Measurements from ENCODE around the gene XRCC6. TPM values are rescaled to one million over a fixed set of nuclear protein-coding genes. Genes with fewer than 3 reads are reported as not detected.

Gene XRCC6
- total and polyA plus RNA-seq, 2 of the 13 experiments (the other 11 are each of a cell fraction or from before 2014, with no cell fraction given): 124 to 625 TPM

DNA sequence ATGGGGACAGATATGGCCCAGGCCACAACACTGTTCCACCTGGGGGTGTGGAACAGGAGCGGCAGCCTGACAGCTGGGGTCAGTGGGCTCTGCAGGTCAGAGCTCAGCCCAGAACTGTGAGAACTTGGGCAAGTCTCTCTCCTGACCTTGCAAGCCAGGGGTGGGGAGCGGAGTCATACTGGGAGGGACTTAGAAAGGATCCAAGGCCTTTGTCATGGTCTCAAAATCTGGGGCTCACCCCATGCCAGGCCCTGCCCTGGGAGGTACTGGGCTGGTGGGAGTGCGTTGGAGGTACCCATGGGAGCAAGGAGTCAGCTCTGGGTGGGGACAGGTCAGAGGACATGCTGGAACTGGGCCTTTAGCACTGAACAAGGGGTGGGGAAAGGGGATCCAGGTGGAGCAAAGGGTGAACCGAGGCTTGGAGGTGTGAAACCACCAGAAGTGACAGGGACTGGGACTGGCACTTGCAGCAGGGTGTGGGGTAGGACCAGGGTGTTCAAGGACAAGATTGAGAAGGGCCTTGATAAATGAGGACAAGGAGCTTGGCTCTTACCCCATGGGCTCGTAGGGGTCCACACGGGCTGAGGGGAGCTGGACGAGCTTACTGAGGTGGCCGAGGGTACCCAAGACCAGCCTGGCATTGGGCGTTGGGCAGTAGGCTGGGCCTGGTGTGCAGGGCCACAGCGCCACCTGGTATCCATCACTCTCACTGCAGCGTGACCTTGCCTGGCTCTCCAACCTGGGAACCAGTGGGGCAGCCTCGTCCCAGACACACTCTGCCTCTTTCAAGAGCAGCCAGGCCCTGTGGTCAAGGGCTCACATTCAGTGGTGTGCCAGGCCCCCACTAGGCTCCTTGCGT, 24.1 kb upstream of the XRCC6 start (continued):
- no peak for TF ChIP-seq ZNF232 (CRISPR knock-in tag; IDR thresholded peaks at IDR 0.05; ENCODE audit: borderline replicate concordance)
- TF ChIP-seq SMARCE1 (IDR thresholded peaks at IDR 0.05; ENCODE audit: borderline replicate concordance): no peak
- TF ChIP-seq, protein P1, sequence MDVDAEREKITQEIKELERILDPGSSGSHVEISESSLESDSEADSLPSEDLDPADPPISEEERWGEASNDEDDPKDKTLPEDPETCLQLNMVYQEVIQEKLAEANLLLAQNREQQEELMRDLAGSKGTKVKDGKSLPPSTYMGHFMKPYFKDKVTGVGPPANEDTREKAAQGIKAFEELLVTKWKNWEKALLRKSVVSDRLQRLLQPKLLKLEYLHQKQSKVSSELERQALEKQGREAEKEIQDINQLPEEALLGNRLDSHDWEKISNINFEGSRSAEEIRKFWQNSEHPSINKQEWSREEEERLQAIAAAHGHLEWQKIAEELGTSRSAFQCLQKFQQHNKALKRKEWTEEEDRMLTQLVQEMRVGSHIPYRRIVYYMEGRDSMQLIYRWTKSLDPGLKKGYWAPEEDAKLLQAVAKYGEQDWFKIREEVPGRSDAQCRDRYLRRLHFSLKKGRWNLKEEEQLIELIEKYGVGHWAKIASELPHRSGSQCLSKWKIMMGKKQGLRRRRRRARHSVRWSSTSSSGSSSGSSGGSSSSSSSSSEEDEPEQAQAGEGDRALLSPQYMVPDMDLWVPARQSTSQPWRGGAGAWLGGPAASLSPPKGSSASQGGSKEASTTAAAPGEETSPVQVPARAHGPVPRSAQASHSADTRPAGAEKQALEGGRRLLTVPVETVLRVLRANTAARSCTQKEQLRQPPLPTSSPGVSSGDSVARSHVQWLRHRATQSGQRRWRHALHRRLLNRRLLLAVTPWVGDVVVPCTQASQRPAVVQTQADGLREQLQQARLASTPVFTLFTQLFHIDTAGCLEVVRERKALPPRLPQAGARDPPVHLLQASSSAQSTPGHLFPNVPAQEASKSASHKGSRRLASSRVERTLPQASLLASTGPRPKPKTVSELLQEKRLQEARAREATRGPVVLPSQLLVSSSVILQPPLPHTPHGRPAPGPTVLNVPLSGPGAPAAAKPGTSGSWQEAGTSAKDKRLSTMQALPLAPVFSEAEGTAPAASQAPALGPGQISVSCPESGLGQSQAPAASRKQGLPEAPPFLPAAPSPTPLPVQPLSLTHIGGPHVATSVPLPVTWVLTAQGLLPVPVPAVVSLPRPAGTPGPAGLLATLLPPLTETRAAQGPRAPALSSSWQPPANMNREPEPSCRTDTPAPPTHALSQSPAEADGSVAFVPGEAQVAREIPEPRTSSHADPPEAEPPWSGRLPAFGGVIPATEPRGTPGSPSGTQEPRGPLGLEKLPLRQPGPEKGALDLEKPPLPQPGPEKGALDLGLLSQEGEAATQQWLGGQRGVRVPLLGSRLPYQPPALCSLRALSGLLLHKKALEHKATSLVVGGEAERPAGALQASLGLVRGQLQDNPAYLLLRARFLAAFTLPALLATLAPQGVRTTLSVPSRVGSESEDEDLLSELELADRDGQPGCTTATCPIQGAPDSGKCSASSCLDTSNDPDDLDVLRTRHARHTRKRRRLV (CRISPR knock-in tag; IDR thresholded peaks at IDR 0.05): no peak
- 0 out of 2 replicates have a peak, but pooled peaks have one; percentile 29 for TF ChIP-seq MED1 (CRISPR knock-in tag; IDR thresholded peaks at IDR 0.05)
- TF ChIP-seq CBFB (CRISPR knock-in tag; IDR thresholded peaks at IDR 0.05): no peak
- TF ChIP-seq ZFP36L1 (CRISPR knock-in tag; IDR thresholded peaks at IDR 0.05): no peak
- no peak for TF ChIP-seq ZNF383 (CRISPR knock-in tag; IDR thresholded peaks at IDR 0.05; ENCODE audit: borderline replicate concordance)
- no peak for TF ChIP-seq ZNF558 (CRISPR knock-in tag; IDR thresholded peaks at IDR 0.05; ENCODE audit: borderline replicate concordance)
- TF ChIP-seq ZSCAN31 (CRISPR knock-in tag; IDR thresholded peaks at IDR 0.05; ENCODE audit: low read depth): no peak
- TF ChIP-seq ATF1 (CRISPR knock-in tag; IDR thresholded peaks at IDR 0.05): no peak
- peak; percentile 68; the same call in 1 of the 2 replicates for TF ChIP-seq SALL1 (CRISPR knock-in tag; IDR thresholded peaks at IDR 0.05)
- TF ChIP-seq ZNF749 (CRISPR knock-in tag; IDR thresholded peaks at IDR 0.05; ENCODE audit: borderline replicate concordance): no peak
- TF ChIP-seq ZNF552 (CRISPR knock-in tag; IDR thresholded peaks at IDR 0.05; ENCODE audit: borderline replicate concordance): no peak
- no peak for TF ChIP-seq FOXM1 (CRISPR knock-in tag; IDR thresholded peaks at IDR 0.05)
- TF ChIP-seq KDM3A (CRISPR knock-in tag; IDR thresholded peaks at IDR 0.05; ENCODE audit: low read depth): 0 out of 2 replicates have a peak, but pooled peaks have one; percentile 39
- TF ChIP-seq ZNF431 (CRISPR knock-in tag; IDR thresholded peaks at IDR 0.05; ENCODE audit: borderline replicate concordance, low read depth): no peak
- TF ChIP-seq CREM (IDR thresholded peaks at IDR 0.05): no peak
- no peak for TF ChIP-seq CREM (CRISPR knock-in tag; IDR thresholded peaks at IDR 0.05)
- TF ChIP-seq MBD4 (IDR thresholded peaks at IDR 0.05; ENCODE audit: borderline replicate concordance, low read length): no peak
- 0 out of 2 replicates have a peak, but pooled peaks have one; percentile 23 for TF ChIP-seq ZFX (CRISPR knock-in tag; IDR thresholded peaks at IDR 0.05; ENCODE audit: low read depth)
- TF ChIP-seq HCFC1 (IDR thresholded peaks at IDR 0.05; ENCODE audit: low read depth, low read length): no peak
- no peak for TF ChIP-seq ATRX (CRISPR knock-in tag; IDR thresholded peaks at IDR 0.05; ENCODE audit: borderline replicate concordance)
- no peak for TF ChIP-seq NONO (IDR thresholded peaks at IDR 0.05)
- TF ChIP-seq NONO (CRISPR knock-in tag; conservative IDR thresholded peaks at IDR 0.05): 0 out of 2 replicates have a peak, but pooled peaks have one; percentile 46
- TF ChIP-seq GPN1 (CRISPR knock-in tag; IDR thresholded peaks at IDR 0.05; ENCODE audit: borderline replicate concordance): 0 out of 2 replicates have a peak, but pooled peaks have one; percentile 55
- TF ChIP-seq CBX2 (IDR thresholded peaks at IDR 0.05; ENCODE audit: low read depth, low read length): no peak
- no peak for TF ChIP-seq CBX2 (CRISPR knock-in tag; IDR thresholded peaks at IDR 0.05; ENCODE audit: low read depth)
- peak; percentile 64; the same call in 1 of the 2 replicates for TF ChIP-seq KDM5B (CRISPR knock-in tag; IDR thresholded peaks at IDR 0.05; ENCODE audit: borderline replicate concordance)
